GM19372 (cell line): ENCODE measurements around the gene AURKA.
A peak's percentile ranks its signal among the peaks of the same experiment; 100 is the strongest.
"Not testable (repeated sequence)": the region's sequence is repeated elsewhere in the genome, so short reads cannot be mapped to it uniquely, and the experiment has no call there.

Source experiments
- ATAC-seq: cut with Tn5 transposase; IDR thresholded peaks from one replicate; pipeline ENCODE4 v1.9.1; 2021; ENCODE audit warnings: mild to moderate bottlenecking, low read depth, moderate library complexity; ENCODE audit not compliant: unreplicated experiment

The AURKA gene

DNA sequence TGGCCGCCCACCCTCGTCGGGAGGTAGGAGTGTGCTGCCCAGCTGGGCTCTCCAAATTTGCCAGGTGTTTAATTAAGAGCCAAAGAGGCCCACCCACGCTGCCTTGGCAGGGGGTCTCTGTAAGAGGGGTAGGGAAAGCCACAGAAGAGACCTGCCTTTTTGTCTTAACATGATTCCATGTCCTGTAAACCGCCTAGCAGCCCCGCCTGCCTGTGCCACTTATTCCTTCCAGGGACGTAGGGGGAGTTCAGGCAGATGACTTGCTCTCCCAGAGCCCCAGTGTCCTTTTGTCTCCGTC lies 31.2 kb downstream of the AURKA start:
- no peak for ATAC-seq

DNA sequence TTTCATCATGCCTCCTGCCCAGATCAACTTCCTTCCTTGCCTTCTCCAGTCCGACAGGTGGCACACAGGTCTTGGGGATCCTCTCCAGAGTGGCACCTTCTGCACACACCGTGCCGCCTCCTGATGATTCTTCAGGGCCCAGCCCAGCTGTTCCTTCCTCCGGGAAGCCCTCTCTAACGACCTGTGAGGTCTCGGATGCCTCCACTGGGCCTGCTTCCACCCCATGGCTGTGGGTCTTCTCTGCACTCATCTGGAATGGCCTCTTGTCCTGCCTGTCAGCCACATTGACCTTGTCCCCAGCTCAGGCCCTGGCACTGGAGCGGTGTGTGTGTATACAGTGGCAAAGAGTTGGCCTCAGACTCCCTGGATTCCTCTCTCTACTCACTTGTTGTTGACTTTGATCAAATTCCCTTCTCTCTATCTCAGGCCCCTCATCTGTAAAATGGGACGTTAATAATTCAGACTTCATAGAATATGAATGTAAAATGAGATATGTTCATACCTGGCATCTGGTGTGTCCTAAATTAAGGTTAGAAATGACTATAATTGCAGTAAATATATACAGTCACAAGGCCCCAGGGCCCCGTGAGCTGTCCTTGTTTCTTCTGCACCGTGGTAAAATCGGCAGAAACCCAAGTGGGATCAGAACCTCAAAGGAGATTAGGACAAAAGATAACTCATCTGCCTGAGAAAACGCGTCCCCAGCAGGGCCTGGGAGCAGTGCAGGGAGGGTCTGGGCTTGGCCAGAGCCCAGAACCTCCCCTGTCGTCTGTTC lies 31.7 kb downstream of the AURKA start:
- ATAC-seq = no peak

GRCh38 chr20:56359212-56360132 lies 32.5 kb downstream of the AURKA start:
- ATAC-seq = peak; percentile 7

DNA sequence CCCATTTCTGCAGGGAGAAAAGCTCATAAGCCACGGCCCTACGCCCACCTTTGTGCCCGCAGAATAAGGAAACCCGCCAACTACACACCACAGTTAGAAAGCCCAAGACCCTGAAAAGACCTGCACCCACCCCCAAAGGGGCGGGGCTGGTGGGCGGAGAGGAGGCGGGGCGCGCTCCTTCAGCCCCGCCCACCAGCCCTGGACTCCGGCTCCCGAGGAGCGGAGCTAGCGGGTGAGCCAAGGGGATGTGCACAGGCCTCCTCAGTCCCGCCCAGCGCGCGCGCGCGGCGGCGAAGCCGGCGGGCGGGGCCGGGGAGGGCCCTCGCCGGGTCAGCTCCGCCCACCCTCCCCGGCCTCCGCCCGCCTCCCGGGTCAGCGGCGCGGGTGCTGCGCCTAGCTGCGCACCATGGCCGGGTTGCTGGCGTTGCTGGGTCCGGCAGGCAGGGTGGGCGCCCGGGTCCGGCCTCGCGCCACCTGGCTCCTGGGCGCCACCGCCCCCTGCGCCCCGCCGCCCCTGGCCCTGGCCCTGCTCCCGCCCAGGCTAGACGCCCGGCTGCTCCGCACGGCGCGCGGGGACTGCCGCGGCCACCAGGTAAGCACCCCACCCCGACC lies 33.3 kb downstream of the AURKA start, which contains the start of gene FAM210B:
FAM210B (plus strand) TSS at position 375 of the 612 bp plus-strand sequence; CDS start at position 407, 32 bp downstream.
- peak; percentile 96 for ATAC-seq

DNA sequence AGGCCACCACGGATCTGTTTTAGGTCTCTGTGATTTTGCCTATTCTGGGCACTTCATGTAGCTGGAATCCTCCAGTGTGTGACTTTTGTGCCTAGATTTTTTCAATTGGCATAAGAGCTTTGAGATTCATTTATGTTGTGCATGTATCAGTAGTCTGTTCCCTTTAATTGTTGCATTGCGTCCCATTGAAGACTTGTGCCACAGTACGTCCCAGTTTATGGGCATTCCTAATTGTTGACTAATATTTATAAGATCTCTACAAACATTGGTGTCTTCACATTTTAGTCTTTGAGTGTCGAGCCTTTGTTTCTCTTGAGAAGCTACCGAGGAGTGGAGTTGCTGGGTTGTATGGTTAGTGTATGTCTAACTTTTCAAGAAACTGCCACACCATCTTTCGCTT lies 33.9 kb downstream of the AURKA start:
- no peak for ATAC-seq

DNA sequence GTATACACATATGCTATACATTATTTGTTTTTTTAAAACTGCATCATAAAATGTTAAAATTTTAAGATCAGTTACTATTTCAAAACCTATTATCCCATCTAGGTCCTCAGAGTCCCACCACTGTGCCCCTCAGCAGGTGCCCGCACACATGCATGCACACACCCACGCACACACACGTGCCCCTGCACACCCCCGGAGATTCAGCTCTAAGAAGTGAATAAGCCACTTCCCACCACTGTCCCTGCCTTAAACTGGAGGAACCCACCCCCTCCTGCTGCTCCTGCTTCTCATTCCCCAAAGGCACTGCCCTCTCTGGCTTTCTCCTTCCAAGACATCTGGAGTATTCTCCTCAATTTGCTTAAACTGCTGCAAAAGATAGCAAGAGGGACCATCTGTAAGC lies 38.7 kb downstream of the AURKA start:
- ATAC-seq = no peak

DNA sequence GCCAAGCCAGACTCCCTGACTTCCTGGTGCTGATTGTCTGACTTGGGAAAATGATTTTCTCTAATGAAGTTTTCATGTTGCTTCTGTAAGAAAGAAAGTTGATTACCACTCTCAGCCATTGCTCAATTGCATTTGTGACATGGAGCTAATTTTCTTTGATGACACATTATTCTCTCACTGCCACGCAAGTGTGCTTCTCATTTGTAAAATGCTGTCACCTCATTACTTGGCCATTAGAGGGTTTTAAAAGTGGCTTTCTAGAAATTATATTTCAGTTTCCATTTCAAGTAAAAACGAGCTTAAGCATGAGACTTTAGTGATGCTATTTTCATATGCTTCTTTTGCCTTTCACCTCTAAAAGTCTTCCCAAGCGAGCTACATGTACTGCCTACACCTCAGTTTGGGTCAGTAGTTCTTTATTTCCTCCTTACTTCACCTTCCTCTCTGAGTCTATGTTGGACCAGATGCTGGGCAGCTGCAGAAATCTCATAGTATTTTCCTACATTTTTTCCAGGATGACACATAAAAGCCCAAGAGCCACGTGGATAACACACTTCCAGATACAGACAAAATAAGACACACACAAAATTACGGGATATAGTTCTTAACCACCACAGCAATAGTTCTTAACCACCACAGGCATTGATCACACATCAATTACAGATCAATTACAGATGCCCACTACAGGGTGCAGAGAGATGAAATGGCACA lies 39.5 kb downstream of the AURKA start:
- ATAC-seq = no peak

GRCh38 chr20:56350842-56351241 lies 41.2 kb downstream of the AURKA start:
- ATAC-seq = no peak

DNA sequence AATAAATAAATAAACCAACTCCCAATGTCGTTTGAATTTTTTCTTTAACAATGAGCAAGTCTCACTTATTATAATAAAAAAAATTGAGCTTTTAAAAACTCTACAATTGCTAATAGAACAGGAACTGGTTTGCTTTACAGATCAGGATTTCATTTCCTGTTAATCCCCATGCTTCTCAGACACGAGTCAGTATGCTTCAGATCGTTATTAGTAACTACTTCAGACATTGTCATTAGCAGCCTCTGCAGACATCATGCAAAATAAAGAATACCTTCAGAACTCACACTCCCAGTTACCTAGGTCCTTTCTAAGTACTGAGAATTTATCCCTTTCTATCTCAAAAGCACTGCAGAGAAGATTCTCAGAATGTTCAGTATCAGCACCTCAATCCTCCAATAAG lies 43.3 kb downstream of the AURKA start:
- no peak for ATAC-seq

- ATAC-seq = no peak
These were observed 43.7 kb downstream of the AURKA start for GRCh38 chr20:56348305-56348693.

- ATAC-seq = no peak
These were observed 44.2 kb downstream of the AURKA start for GRCh38 chr20:56347628-56348304.

- no peak for ATAC-seq
These were observed 46.1 kb downstream of the AURKA start for GRCh38 chr20:56345911-56346310.

DNA sequence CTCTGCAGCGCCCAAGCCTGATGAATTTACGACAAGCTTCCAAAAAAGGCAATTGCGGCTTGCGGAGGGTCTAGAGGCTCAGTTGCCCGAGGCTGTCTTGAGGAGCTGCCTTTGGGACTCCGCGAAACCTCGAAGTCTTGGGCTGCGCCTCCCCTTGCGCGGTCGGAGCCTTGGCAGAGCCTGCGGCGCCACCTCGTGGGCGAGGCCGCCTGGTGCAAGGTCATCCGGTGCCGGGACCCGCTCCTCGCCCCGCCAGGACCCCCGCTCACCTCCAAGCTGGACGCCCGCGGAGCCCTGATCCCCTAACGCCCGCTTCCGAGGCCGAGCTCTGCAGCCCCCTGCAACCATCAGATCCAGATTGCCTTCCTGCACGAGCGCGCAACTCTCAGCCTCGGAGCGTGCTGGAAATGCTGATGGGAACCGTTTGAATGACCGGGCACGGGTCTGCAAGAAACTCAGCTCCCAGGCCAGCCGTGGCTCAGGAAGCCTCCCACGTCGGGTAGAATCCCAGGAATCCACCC lies 48.1 kb downstream of the AURKA start:
- ATAC-seq = peak; percentile 90

DNA sequence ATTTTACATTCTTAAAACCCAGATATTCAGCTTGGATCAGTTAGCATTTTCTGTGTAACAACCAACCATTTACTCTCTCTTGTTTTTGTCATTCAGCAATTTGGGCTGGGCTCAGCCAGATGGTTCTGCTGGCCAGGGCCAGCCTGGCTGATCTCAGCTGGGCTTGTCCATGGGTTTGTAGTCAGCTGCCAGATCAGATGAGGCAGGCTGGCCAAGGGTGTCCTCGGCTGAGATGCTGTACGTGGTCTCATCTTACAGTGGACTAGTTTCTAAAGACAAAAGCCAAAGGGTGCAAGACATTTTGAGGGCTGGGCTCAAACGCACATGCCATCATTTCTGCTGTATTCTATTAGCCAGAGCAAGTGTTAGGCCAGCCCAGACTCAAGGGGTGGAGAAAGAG lies 49.2 kb downstream of the AURKA start:
- no peak for ATAC-seq

- ATAC-seq = not testable (repeated sequence)
These were observed 55.3 kb downstream of the AURKA start for GRCh38 chr20:56336709-56337108.

DNA sequence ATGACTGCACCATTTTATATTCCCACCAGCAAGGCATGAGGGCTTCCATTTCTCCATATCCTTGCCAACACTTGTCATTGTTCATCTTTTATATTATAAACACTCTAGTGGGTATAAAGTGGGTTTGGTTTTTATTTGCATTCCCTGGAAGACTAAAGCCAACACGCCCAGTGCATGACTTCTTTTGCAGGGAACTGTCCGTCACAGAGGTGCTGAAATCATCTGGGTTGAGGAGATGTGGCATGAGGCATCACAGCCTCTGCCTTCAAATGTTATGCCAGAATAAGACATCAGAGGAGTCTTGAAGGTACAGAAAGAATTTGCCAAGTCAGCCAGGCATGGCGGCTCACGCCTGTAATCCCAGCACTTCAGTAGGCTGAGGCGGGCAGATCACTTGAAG lies 63.2 kb downstream of the AURKA start:
- no peak for ATAC-seq

DNA sequence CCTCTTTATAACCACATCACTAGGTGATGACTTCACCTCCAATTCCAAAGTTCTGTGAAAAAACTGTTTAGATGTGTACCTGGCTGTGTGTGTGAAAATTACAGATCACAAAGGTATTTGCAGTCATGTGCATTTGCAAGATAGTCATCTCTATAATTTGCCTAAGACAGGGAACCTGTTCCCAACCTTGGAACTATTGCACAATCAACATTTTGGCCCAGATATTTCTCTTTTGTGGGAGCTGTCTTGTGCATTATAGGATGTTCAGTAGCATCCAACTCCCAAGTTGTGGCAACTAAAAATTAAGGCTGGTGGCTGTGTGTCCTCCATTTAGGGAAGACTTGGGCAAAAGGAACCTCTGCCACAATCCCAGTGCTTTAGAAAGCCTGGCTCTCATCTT lies 67.2 kb downstream of the AURKA start:
- no peak for ATAC-seq

DNA sequence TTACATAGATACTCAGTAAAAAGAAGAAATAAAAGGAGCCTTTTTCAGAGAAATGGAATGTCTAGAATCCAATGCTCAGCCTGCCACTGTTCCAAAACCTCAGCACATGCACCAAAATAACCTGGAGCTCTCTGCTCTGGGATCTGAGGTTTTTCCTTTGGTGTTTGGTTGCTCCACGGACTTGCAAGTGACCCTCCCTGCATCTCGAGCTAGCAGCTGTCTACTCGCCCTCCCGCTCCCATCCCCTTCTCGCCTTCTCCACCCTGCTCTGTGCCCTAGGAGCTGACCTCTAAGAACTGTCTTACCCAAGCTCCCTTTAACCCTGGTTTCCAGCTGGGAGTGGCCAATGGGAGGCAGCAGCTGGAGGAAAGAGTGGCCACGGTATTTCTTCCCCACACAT lies 68.4 kb downstream of the AURKA start:
- no peak for ATAC-seq

DNA sequence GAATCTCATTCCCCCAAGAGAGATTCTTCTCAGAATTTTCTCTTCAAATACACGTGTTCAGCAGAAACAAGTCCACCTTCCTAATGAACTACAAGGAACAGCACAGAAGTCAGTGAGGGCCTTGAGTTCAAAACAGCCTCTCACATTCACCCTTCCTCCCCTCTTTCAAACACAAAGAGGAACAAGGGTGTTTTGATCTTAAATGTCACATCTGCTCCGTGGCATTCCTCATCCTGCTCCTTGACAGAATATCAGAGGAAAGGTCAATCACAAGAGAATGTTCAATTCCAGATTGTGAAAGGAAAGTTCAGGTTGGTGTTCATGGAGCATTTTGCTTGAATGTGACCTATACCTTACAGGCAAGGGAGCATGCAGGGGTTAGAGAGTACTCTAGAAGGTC lies 68.8 kb downstream of the AURKA start:
- ATAC-seq = no peak

DNA sequence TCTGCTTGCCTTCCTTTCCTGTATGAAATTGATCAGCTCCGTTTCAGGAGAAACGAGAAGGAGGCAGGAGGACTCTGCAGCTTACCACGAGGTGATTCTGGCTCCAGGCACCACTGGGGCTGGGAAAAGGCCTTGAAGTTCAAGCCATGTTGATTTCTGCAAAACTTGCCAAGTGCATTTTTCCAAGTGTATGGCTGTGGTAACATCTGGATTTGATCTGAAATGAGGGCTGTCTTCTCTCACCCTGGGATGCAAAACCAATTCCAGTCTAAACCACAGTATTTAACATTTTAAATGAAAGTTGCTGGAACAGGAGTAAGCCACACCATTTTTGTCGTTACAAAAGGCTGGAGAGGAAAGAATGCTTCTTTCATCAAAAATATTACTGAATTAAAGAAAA lies 69.3 kb downstream of the AURKA start:
- ATAC-seq = no peak
